ENCODE measurements around the gene KLB.
"Not testable (repeated sequence)": the region's sequence is repeated elsewhere in the genome, so short reads cannot be mapped to it uniquely, and the experiment has no call there.

Gene KLB

DNA sequence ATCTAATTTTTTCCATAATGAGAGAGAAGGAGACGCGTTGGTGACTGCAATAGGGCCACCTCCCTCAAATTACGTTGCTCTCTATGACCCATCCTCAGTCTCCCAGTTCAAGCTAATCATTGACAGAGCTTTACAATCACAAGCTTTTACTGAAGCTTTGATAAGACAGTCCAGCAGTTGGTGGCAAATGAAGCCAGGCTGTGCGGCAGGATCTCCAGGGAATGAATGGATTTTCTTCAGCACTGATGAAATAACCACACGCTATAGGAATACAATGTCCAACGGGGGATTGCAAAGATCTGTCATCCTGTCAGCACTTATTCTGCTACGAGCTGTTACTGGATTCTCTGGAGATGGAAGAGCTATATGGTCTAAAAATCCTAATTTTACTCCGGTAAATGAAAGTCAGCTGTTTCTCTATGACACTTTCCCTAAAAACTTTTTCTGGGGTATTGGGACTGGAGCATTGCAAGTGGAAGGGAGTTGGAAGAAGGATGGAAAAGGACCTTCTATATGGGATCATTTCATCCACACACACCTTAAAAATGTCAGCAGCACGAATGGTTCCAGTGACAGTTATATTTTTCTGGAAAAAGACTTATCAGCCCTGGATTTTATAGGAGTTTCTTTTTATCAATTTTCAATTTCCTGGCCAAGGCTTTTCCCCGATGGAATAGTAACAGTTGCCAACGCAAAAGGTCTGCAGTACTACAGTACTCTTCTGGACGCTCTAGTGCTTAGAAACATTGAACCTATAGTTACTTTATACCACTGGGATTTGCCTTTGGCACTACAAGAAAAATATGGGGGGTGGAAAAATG lies at the start of gene KLB:
Gene KLB, plus strand, starts transcription at position 168 of the 821 bp plus-strand sequence. Its CDS starts 20 bp downstream, at position 188.
- DNase-seq (ENCODE audit: low read depth), result no peak

DNA sequence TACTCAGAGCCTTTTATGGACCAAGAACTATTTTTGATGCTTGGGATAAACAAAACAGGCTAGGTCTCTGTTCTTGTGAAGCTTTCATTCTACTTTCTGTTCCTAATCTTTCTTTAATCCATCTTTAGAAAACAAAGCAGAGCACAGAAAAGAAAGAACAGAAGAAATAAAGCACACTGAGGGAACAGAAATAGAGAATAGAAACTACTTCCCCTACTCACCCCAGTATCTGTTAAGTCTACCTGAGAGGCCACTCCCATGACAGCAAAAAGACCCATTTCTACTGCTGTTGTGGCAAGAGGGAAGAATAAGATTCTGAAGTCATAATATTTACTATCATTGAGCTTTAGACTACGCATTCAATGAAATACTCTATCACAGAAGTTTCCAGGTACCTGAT lies 49.7 kb upstream of the KLB start:
- DNase-seq (ENCODE audit: low read depth), result no peak

DNA sequence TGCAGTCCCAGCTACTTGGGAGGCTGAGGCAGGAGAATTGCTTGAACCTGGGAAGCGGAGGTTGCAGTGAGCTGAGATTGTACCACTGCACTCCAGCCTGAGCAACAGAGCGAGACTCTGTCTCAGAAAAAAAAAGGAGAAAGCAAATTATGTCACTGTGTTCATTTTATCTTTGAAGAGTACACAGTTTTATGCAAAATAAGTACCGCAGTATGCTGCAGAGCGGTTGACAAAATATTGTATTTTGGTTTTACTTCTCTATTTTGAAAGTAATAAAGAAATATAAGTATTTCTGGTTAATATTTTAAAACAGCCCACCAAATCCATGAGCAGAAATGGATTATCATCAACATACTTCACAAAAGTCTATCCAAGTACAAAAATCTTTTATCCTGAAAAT lies 46.1 kb upstream of the KLB start:
- DNase-seq (ENCODE audit: low read depth), result not testable (repeated sequence)

DNA sequence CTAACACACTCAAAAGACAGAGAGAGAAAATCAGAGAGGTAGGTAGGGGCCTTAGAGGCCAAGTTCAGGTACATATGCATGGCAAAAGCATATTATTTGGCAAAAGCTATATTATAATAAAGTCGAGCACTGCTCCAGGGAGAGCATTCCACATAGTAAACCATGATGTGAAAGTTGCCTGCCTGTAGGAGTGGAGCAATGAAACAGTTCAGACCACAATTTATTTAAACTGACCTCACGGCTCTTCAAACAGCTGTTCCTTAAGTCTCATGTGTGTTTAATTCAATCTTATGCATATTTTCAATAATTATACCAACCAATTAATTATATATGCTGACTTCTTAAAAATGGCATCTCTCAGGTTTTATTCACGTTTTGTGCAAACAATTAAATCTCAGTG lies 43.9 kb upstream of the KLB start:
- no peak for DNase-seq (ENCODE audit: low read depth)

DNA sequence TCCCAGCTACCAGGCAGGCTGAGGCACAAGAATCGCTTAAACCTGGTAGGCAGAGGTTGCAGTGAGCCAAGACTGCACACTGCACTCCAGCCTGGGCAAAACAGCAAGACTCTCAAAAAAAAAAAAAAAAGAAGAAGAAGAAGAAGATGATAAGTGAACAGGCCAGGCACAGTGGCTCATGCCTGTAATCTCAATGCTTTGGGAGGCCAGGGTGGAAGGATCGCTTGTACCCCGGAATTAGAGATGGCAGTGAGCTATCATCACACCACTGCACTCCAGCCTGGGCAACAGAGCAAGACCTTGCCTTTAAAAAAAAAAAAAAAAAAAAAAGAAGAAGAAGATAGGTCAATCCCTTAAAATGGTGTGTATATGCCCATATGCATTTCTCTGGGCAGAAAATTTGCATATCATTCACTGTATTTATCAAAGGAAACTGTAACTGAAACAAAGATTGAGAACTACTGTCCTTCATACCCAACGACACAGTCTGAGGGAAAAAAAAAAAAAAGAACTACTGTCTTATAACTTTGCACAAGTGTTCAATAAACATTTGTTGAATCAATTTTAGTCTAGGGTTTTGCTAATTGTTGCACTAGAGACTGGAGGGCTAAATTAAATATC lies 42.8 kb upstream of the KLB start:
- DNase-seq (ENCODE audit: low read depth), result no peak

DNA sequence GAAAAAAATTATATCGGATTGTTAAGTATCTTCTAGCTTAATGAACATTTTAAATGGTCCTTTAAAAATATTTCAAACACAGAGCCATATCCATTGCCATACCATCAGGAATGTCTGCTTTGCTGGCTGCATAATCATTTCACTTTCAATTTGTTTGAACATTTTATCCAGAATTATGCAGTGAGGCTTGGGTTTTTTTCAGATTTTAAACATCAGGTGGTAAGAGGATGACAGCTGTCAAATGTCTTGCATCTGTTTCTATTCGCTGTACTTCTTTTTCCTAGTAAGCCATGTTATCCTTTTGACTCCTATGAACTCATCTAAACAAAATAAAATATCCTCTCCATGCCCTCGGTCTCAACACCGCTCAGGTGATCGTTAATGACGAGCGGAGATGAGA lies 41.4 kb upstream of the KLB start:
- no peak for DNase-seq (ENCODE audit: low read depth)

DNA sequence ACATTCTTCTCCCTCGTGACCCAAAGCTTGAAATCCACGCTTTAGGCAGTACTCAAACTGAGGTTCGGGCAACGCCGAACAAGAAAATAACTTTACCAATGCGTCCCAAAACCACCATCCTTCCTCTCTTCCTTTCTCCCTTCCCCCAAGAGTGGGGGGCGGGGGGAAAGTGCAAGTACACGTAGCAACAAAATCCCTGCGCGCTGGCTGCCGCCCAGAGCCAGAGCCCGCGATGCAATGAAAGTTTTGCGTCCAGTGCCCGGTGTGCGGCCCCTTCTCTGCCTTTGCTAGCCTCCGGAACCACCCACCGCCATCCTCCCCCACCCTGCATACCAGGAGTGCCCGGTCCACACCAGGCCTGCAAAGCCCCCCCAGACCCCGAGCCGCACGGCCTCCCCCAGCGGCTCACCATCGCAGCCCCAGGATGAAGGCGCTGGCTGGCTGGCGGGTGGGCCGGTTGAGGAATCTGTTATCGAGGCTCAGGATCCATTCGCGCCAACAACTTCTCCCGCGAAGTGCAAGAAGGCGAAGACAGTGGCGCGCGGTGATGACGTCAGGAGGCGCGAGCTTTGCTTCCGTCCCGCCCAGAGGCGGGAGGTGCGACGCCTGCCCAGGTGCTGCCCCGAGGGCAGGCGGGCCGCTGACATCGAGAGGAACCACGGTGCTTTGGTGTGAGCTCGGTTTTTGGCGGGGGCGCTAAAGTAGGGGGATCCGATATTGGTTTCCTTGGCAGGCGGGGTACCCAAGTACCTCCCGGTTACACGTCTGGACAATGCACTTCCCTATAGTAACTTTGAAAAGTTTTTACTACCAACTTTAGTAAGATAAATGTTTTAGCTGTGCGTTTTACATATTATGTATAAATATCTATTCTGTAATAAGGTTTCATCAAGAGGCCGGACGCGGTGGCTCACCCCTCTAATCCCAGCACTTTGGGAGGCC lies 40.6 kb upstream of the KLB start, which contains the start of gene RFC1:
Gene RFC1, minus strand, starts transcription at position 533 of the 942 bp plus-strand sequence. Its CDS starts 121 bp downstream, at position 412.
- DNase-seq (ENCODE audit: low read depth), result peak; percentile 88

DNA sequence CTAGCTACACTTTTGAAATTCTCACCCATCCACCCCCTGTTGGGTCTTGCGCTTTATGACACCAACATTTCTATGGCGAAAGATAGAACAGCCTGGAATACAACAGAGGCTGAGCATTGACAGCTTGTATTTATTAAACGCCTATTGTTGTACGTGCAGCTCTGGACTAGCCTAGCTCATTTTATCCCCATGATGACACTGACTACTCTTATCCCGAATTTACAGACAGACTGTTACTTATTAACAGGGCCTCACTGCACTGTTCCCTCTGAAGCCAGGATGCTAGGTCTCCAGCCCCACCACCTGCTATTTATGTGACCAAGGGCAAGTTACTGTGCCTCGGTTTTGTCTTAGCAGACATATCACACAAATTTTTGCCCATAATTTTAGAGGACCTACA lies 39.6 kb upstream of the KLB start:
- no peak for DNase-seq (ENCODE audit: low read depth)

DNA sequence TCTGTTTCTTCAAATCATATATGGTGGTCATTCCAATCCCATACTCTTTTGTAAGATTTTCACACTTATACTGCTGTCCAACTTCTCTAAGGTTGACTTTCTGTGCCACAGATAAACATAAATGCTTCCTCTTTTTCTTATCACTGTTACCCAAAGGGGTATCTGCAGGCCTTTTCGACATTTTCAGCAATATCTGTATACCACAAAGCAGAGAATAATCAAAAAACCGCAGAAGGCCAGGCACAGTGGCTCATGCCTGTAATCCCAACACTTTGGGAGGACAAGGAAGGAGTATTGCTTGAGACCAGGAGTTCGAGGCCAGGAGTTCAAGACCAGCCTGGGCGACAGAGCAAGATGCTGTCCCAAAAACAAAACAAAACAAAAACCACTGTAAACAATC lies 37.4 kb upstream of the KLB start:
- no peak for DNase-seq (ENCODE audit: low read depth)

DNA sequence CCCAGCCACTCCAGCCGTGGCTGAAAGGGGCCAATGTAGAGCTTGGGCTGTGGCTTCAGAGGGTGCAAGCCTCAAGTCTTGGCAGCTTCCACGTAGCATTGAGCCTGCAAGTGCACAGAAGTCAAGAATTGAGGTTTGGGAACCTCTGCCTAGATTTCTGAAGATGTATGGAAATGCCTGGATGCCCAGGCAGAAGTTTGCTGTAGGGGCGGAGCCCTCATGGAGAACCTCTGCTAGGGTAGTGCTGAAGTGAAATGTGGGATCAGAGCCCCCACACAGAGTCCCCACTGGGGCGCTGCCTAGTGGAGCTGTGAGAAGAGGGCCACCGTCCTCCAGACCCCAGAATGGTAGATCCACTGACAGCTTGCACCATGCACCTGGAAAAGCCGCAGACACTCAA lies 35.5 kb upstream of the KLB start:
- not testable (repeated sequence) for DNase-seq (ENCODE audit: low read depth)

DNA sequence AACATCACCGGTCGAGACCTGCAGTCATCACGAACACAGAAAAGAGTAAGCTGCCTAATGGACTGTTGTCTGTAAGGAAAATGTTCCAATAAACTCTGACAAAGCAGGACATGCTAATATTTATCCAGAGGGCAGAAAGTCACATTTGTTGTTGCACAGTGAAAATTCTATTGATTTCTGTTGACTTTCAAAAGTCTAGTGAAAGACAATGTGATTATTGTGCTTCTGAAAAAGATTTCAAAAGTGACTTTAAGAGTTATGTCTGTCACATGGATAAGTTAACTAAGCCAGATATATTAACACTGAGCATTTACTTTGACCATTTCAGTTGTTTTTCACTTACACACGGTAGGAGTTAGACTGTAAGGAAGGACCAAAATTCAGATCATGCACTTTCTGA lies 31.3 kb upstream of the KLB start:
- DNase-seq (ENCODE audit: low read depth), result no peak

DNA sequence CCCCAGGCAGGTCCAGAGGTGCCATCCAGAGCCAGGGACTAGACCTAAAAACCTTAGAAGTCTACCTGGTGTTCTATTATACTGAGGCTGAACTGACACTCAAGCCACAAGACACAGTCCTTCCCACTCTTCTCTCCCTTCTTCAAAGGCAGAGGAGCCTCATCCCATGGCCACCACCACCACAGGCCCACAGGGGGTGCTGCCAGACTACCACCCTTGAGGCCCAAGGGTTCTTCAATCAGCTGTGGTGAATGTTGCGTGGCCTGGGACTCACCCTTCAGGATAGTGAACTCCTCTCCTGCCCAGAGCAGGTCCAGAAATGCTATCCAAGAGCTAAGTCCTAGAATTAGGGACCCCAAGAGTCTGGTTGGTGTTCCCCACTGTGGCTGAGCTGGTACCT lies 23.0 kb upstream of the KLB start:
- no peak for DNase-seq (ENCODE audit: low read depth)

DNA sequence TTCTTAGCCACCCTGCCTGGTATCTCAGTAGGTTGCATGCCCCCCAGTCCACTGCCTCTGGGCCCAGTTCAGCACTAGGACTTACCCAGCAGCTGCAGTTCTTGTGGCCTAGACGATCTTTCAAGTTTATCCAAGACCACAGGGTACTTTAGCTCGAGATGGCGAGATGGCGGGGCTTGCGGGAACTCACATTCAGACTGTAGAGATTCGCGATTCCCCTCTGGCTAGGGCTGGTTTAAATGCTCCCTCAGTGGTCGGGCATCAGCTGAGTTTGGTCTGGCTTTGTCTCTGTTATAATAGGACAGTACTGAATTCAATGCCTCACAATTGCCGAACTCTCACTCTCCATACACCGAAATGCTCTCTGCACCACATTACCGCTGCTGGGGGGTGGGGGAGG lies 22.2 kb upstream of the KLB start:
- DNase-seq (ENCODE audit: low read depth), result no peak

DNA sequence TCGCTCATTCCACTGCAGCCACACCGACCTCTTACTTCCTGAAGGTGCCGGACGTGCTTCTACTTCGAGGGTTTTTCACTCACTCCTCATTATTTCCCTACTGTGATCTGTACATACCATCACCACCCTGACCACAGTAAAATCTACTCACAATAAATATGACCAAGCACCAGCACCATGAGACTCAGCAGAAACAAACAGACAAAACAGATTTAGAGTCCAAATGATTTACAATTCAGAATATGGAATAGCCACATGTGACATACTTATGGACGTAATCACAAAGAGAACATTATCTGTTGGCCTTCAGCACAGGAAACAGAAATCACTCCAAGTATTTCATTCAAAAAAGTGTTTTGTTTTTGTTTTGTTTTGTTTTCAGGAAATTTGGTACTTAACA lies 16.1 kb upstream of the KLB start:
- no peak for DNase-seq (ENCODE audit: low read depth)

DNA sequence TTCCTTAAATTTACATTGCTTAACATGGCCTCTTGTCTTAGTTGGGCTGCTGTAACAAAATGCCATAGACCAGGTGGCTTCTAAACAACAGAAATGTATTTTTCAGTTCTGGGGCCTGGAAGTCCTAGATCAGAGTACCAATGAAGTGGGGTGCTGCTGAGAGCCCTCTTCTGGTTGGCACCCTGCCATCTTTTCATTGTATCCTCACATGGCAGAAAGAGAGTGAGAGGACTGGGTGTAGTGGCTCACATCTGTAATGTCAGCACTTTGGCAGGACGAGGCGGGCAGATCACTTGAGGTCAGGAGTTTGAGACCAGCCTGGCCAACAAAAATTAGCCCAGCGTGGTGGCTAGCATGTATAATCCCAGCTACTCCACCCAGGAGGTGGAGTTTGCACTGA lies 12.0 kb upstream of the KLB start:
- no peak for DNase-seq (ENCODE audit: low read depth)

DNA sequence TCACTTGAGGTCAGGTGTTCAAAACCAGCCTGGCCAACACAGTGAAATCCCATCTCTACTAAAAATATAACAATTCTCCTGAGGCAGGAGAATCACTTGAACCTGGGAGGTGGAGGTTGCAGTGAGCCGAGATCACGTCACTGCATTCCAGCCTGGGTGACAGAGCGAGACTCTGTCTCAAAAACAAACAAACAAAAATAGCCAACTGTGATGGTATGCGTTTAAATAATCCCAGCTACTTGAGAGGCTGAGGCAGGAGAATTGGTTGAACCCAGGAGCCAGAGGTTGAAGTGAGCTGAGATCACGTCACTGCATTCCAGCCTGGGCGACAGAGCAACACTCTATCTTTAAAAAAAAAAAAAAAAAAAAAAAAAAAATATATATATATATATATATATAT lies 5.1 kb upstream of the KLB start:
- DNase-seq (ENCODE audit: low read depth), result not testable (repeated sequence)

DNA sequence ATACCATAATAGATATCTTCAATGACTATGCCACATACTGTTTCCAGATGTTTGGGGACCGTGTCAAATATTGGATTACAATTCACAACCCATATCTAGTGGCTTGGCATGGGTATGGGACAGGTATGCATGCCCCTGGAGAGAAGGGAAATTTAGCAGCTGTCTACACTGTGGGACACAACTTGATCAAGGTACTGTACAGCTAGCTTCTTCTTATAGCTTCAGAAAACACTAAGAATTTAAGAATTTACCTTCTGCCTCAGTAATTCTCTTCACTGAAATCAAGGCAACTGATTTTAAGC lies 805 bp downstream of the KLB start:
- no peak for DNase-seq (ENCODE audit: low read depth)

DNA sequence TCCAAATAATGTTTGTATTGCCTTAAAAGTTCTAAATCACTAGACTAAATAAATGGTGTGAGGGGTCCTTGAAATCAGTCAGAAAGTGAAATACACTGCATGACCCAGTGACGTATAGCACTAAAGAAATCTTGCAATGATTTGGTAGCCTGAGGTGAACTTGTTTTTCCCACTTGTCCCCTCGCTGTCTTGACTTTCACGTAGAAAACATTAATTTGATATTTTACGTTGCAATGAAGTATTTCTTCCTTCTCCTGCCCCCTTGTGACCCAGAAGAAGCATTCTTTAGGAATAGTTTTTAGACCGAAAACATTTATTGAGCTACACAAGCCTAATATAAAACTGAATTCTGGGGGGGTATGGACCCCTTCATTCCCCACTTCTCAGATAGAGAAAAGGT lies 3.7 kb downstream of the KLB start:
- no peak for DNase-seq (ENCODE audit: low read depth)

DNA sequence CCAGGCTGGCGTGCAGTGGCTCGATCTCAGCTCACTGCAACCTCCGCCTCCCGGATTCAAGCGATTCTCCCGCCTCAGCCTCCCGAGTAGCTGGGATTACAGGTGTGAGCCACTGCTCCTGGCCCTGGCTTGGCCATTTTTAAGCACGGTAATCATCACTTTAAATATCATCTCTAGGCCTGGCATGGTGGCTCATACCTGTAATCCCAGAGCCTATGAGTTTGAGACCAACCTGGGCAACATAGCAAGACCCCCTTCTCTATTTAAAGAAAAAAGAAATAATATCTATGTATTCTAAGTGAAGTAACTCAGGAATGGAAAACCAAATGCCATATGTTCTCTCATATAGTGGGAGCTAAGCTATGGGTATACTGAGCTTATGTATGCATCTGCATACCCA lies 4.8 kb downstream of the KLB start:
- DNase-seq (ENCODE audit: low read depth), result not testable (repeated sequence)

DNA sequence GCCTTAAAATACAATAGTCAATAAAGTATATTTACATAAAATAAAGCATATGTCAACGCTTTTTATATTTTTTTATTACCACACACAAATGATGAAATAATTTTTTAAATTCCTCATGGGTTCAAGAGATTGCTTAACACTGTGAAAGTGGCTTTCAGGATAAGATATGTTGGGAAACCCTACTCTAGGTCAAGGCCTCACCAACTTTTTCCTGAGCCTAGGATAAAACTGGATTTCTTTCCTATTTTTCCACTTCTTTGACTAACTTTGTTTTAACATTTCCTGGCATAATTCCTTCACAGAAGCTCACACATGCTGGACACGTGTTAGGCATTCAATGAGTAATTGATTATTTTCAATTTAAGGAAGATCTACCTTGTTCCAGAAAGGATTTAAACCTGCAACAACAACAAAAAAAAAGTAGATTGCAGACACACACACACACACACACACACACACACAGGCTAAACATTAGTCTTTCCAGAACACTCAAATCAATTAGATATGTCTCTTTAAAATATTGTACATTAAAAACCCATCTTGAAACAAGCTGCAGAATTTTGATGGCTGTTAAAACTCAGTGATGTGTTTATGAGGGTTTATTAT lies 9.1 kb downstream of the KLB start:
- DNase-seq (ENCODE audit: low read depth), result no peak

DNA sequence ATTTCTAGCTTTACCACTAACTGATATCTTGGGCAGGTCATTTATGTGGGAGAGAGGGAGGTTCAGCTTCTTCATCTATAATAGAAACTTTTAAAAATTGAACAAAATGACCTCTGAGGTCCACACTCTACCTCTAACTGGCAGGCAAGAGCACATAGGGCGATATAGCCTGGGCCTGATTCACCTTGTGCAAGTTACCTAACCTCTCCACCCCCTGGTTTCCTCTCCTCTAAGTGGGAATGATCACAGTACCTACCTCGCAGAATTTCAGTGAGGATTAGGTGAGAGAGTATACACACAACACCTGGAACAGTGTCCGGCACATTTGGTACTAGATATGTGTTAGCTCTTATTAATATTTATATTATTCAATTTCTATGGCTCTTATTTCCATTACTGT lies 15.5 kb downstream of the KLB start:
- no peak for DNase-seq (ENCODE audit: low read depth)

DNA sequence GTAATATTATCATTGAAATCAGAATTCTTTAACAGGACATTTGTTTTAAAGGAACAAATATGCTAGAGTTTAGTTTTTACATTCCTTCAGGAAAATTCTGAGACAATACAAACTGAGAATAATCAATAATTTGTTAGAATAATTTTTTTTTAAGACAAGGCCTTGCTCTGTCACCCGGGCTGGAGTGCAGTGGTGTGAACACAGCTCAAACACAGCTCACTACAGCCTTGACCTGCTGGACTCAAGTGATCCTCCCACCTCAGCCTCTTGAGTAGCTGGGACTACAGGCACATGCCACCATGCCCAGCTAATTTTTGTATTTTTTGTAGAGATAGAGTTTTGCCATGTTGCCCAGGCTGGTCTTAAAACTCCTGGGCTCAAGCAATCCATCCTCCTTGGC lies 18.6 kb downstream of the KLB start:
- DNase-seq (ENCODE audit: low read depth), result not testable (repeated sequence)

All from stimulated activated CD8-positive, alpha-beta memory T cell treated with anti-CD3 and anti-CD28 coated beads, Interleukin-4, amount 100 ng/mL, for 24 hours (primary cell).